Measurements from ENCODE around the gene COL4A3.
"Not testable (repeated sequence)": the region's sequence is repeated elsewhere in the genome, so short reads cannot be mapped to it uniquely, and the experiment has no call there.

The COL4A3 gene

DNA sequence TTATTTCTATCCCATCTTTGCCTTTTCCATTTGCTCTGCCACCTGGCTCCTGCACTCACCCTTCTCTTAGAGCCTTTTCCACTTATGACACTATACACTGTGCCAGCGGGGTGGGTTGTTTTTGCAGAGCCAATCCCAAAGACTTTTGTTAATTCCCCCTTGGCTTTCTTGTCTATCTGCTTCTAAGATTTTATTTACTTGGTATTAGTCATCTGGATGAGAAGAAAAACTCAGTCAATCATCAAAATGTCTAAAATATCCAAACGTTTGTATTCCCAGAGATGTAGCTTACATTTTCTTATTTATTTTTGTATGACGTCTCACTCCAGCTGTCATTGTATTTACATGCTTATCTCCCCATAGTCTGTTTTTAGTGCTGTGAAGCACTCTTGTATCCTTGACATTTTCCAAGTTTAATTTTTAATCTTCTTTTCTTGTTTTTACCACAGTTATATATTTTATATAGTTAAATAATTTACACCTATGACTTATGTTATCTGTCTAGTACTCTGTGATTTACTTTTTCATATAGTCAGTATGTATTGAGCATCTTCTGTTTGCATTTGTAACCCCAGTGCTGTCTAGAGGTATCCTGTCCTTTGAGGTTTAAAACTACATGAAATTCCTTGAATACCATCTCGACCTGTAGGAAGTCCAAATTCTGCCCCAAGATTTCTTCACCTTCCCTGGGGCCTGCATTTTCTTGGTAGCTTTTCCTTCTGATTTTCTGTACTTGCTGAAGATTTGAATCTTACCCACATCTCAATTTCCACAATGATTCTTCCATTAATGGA lies 55.1 kb downstream of the COL4A3 start:
- DNase-seq = no peak

DNA sequence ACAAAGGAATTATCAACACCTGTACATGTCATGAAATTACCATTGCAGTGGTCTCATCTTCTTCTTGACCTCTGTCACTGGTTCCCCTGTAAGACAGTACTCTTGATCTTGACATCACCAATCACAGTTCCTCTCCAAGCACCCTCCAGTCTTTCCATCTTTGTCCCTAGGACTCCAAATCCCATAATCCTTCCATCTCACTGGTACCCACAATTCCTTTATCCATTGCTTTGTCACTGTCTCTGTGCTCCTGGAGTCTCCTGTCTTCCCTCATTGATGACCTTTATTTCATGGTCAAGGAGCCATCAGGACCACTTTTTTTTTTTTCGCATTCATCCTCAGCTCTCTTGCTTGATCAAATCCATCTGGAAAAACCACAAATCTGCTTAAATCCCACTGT lies 56.7 kb downstream of the COL4A3 start:
- DNase-seq = no peak

- DNase-seq = no peak
Observed at GRCh38 chr2:227222292-227222691, 57.9 kb downstream of the COL4A3 start.

GRCh38 chr2:227225641-227226040 lies 61.2 kb downstream of the COL4A3 start:
- DNase-seq = not testable (repeated sequence)

GRCh38 chr2:227228061-227228667 lies 63.7 kb downstream of the COL4A3 start:
- DNase-seq = no peak

GRCh38 chr2:227230151-227230550 lies 65.7 kb downstream of the COL4A3 start:
- no peak for DNase-seq

GRCh38 chr2:227234429-227234828 lies 70.0 kb downstream of the COL4A3 start:
- no peak for DNase-seq

GRCh38 chr2:227237786-227238185 lies 73.4 kb downstream of the COL4A3 start:
- DNase-seq = no peak

DNA sequence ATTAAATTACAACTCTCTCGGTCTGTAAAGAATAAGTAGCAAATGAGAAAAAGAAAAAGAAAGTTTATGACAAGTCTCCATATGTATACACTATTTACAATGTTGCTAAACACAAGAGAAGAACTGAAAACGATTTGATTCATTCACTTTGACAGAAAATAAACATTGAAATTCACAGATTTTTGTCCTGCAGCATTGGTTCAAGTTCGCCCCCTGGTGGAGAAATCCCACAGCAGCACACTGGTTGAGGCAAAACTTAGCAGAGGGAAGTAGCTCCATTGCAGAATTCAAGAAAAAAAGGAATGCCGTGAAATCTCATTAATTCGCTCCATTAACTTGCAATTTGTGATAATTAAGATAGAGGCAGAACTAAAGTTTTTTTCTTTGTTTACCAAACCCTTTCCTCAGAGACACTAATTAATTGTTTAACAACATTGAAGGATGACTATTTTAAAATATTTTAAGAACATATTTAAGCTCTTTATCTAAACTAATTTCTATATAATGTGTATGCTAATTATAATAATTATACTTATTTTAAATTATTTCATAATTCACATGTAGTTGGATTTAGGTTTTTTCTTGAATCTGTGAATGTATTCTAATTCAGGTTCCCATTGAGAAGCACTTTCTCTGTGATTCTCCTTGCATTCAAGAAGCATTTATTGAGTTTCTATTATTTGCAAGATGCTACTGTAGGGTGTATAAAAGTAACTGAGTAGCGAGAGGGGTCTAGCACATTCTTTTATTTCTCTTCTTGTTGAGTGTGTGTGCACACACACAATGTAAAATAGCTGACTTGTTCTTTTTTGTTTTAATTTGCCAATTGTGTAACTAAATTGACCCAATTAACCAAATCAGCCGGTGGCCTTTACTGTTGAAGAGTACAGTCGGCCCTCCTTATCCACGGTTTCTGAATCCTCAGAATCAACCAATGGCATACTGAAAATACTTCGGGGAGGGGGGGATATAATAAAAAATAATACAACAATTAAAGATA lies 74.1 kb downstream of the COL4A3 start:
- no peak for DNase-seq

DNA sequence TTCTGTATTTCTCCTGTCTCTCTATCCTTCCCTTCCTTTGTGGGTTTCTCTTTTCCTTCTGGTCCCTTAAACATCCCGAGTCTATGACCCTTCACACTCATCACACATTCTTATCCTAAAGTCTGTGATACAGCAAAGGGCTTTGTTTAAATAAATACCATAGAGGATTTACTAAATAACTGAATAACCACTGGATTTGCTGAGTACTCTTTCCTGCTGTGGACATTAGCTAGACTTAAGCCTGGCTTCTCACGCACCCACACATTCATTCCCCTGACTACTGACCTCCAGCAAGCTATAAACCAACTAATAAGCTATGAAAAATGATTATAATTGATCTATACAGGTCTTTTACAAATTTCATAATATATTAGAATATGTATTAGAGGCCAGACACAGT lies 76.6 kb downstream of the COL4A3 start:
- DNase-seq = no peak

GRCh38 chr2:227248876-227249275 lies 84.5 kb downstream of the COL4A3 start:
- DNase-seq = no peak

DNA sequence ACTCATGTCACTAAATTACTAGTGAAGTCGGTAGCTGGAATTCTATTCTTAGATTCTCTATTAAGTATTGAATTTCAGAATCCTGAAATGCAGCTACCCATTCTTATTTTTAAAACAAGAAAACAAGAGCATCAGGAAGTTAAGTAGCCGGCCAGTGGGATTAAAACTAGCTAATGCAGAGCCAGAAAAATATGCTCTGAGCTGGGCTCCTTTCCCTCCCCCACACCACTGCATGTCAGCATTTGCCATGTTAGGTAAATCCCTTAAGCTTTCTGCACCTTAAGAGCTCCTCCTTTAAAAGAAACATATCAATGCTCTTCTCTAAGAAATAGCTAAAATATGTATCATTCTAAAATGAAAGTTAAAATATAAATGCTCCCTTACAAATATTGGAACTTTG lies 88.4 kb downstream of the COL4A3 start:
- no peak for DNase-seq

DNA sequence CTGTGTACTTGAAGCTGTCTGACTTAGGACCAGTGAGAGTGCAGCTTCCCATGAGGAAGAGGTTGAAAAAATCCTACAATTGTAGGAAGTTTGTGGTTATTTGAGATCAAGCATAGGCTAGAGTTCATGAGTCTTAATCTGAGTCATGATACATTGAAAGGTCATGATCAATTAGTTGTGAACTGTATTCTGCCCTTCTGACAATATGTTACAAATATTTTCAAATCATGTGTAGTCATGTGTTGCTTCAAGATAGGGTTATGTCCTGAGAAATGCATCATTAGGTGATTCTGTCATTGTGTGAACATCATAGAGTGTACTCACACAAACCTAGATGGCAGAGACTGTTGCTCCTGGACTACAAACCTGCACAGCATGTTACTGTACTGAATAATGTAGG lies 92.2 kb downstream of the COL4A3 start:
- no peak for DNase-seq

GRCh38 chr2:227257820-227258219 lies 93.4 kb downstream of the COL4A3 start:
- DNase-seq = no peak

- no peak for DNase-seq
Observed at GRCh38 chr2:227260041-227260440, 95.6 kb downstream of the COL4A3 start.

DNA sequence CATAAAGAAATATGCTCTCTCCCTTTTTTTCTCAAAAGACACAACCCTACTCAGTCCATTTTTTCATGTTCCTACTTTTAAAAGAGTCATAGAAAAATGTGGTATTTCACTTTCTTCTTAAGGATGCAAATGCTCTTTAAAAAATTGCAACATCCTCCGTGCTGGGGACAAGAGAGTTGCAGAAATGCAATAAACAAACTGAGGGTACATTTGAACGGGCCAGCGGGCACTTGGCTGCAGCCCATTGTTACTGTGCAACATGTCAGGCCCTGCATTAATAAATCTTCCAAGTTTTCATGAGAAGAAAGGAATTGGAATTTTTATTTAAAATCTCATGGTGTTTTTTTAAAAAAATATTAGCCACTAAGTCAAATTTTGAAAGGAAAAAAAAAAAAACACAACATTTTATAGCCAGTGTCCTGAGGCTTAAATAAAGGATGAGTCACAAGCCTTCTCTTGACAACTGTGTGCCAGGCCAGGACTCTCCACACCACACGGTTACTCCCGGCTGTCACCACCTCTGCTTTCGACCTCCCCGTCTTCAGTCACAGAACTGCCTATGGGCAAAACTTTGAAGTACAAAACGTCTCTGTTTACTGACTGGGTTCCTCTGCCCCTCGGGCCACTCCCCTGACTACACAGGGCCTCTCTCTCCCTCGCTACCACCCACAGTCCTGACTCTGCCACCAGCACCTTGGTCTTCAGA lies 103.1 kb downstream of the COL4A3 start:
- DNase-seq = no peak

DNA sequence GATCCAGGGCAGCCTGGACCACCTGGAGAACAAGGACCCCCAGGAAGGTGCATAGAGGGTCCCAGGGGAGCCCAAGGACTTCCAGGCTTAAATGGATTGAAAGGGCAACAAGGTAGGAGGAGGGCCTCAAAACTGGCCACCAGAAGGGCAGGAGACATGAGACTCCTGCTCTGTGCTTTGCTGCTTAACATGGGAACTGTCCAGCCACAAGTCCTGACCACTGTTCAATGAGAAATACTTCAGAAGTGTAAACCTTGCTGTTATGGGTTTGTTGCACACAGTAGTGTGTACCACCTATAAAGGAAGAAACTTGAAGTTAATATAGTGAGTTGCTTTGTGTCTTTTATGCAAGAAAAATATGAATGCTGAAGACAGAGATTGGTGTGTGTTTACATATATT lies 116.5 kb downstream of the COL4A3 start:
- DNase-seq = no peak

DNA sequence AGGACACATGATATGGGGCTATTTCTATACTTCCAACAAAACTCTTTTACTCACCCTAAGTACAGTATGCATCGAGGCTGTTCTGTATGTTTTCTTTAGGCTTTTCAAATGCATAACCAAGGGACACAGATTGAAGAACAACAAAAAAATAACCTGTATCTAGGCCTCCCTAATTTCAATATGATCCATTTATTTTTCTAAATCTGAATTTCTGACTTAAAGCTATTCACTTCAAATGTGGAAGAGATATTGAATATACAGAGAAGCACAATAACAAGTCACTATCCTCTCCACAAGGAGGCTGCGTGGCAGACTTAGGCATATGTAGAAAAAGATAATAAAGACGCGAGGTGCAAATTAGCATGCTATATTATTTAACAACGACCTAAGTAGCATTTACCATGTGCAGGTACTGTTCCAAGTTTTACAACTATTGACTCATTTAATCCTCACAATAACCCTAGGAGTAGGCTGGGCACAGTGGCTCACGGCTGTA lies 121.4 kb downstream of the COL4A3 start:
- DNase-seq = no peak

DNA sequence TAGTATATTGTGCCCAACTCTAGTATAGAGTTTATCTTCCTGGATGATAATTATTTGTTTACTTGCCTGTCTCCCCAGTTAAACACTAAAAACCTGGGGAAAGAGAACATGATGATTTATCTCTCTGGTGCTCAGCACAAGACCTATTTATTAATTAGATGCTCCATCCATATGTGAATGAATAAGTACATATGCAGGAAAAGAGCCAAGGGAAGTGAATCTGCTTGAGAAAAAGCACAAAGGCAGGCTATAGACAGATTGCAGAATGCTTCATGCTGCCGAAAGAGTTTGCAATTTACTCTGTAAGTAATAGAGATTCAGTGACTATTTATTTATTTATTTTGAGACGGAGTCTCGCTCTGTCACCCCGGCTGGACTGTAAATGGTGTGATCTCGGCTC lies 123.3 kb downstream of the COL4A3 start:
- no peak for DNase-seq

GRCh38 chr2:227292314-227292713 lies 127.9 kb downstream of the COL4A3 start:
- no peak for DNase-seq

GRCh38 chr2:227293531-227293930 lies 129.1 kb downstream of the COL4A3 start:
- no peak for DNase-seq

- DNase-seq = no peak
Observed at GRCh38 chr2:227295806-227296205, 131.4 kb downstream of the COL4A3 start.
